Common myeloid progenitor, CD34-positive (primary cell): Measurements from ENCODE around the gene MAGI2.
"Not testable (repeated sequence)": the region's sequence is repeated elsewhere in the genome, so short reads cannot be mapped to it uniquely, and the experiment has no call there.

Experiments used
- CTCF ChIA-PET: fragments of 350-600 bp; sonication (Branson Sonifier 250); formaldehyde crosslinking; loops from one replicate; lab custom pipeline; 2021; ENCODE audit warnings: antibody characterized with exemption; lab: Charles Lee
- POLR2A ChIA-PET: fragments of 350-600 bp; sonication (Branson Sonifier 250); formaldehyde crosslinking; loops from one replicate; lab custom pipeline; 2021; ENCODE audit warnings: antibody characterized with exemption; lab: Charles Lee
- DNase-seq, 3 donors: peaks; one replicate each; pipeline versions ENCODE4 v3.0.0 to v3.0.0-alpha.2; 2013
- H3K27ac ChIP-seq, 2 experiments: 1 replicate in 1 of 2; 2 replicates in 1 of 2; pipeline ENCODE4 v1.7.0; 2013; ENCODE audit warnings: inconsistent platforms in 2 of 2, low read length in 2 of 2, mild to moderate bottlenecking in 2 of 2, low read depth in 1 of 2, moderate library complexity in 1 of 2; ENCODE audit not compliant: severe bottlenecking in 2 of 2, insufficient read depth in 1 of 2, poor library complexity in 1 of 2
- H3K27me3 ChIP-seq, 5 experiments: replicated peaks in 2 of 5; 1 replicate in 3 of 5; 2 replicates in 2 of 5; pipeline versions ENCODE4 v1.6.1 to v1.7.0; 2013; ENCODE audit warnings: low read length in 4 of 5, mild to moderate bottlenecking in 2 of 5, moderate library complexity in 2 of 5, inconsistent platforms in 1 of 5; ENCODE audit not compliant: insufficient read depth in 5 of 5, control insufficient read depth in 4 of 5
- H3K36me3 ChIP-seq, 4 experiments: 1 replicate in 2 of 4; 2 replicates in 2 of 4; pipeline versions ENCODE4 v1.6.1 to v1.7.0; 2013; ENCODE audit warnings: low read length in 3 of 4, control low read depth in 1 of 4, mild to moderate bottlenecking in 1 of 4; ENCODE audit not compliant: control insufficient read depth in 4 of 4, insufficient read depth in 4 of 4
- H3K4me1 ChIP-seq, 4 experiments: 1 replicate in 3 of 4; 2 replicates in 1 of 4; pipeline versions ENCODE4 v1.6.1 to v1.7.1; 2013; ENCODE audit warnings: low read length in 3 of 4, mild to moderate bottlenecking in 3 of 4, control low read depth in 1 of 4, inconsistent platforms in 1 of 4, moderate library complexity in 1 of 4; ENCODE audit not compliant: control insufficient read depth in 4 of 4, insufficient read depth in 4 of 4; ENCODE audit errors: control extremely low read depth in 1 of 4
- H3K4me3 ChIP-seq, 7 experiments: 1 replicate in 4 of 7; 2 replicates in 3 of 7; pipeline versions ENCODE4 v1.5.1 to v1.7.0; 2013; ENCODE audit warnings: mild to moderate bottlenecking in 7 of 7, low read length in 6 of 7, moderate library complexity in 6 of 7, inconsistent platforms in 2 of 7, low read depth in 2 of 7, control low read depth in 1 of 7; ENCODE audit not compliant: insufficient read depth in 4 of 7, control insufficient read depth in 1 of 7; ENCODE audit errors: extremely low read depth in 1 of 7
- H3K9me3 ChIP-seq, 5 experiments: 1 replicate in 4 of 5; 2 replicates in 1 of 5; pipeline versions ENCODE4 v1.6.1 to v1.7.1; 2013; ENCODE audit warnings: low read length in 4 of 5, mild to moderate bottlenecking in 2 of 5, inconsistent platforms in 1 of 5, low read depth in 1 of 5, moderate library complexity in 1 of 5; ENCODE audit not compliant: control insufficient read depth in 4 of 5, insufficient read depth in 2 of 5; ENCODE audit errors: control extremely low read depth in 1 of 5
- WGBS: methylation state at CpG from one replicate; pipeline ENCODE4 v1.1.5; 2013; ENCODE audit not compliant: insufficient coverage; 5-methylcytosine and 5-hydroxymethylcytosine counted together

MAGI2 gene

DNA sequence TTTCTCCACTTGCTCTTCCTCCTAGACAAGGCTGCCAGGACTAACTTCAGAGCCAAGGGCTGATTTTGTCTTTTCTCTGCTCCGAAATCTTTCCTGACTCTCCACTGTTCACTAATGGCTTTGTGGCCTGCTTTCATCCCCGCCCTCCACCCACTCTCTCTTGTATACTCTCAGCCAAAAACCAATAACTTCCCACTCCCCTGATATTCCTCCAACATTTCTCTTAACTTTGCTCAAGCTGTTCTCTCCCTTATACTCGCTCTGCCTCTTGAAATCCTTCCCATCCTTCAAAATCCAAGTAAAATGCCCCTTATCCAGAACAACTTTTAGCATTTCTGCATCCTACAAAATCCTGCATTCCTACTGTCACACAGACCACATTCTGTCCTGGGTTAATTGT lies 1440.1 kb downstream of the MAGI2 start:
- WGBS, result 98% methylated on average over 3 of the region's 3 CpGs
- peaks cover 0 to 8% (median 0%) of the 10 kb centered on the region in 5 experiments for H3K27me3 ChIP-seq
- H3K9me3 ChIP-seq, result no peaks in the 10 kb centered on the region
- H3K27ac ChIP-seq, result no peak overlapping the region
- H3K4me1 ChIP-seq, result peaks cover 0 to under 1% (median 0%) of the 10 kb centered on the region in 4 experiments
- DNase-seq, result no peak
- no peak overlapping the region for H3K4me3 ChIP-seq
- H3K36me3 ChIP-seq, result no peaks in the 10 kb centered on the region
- ChIA-PET CTCF (no interaction called here), POLR2A (no interaction called here)

DNA sequence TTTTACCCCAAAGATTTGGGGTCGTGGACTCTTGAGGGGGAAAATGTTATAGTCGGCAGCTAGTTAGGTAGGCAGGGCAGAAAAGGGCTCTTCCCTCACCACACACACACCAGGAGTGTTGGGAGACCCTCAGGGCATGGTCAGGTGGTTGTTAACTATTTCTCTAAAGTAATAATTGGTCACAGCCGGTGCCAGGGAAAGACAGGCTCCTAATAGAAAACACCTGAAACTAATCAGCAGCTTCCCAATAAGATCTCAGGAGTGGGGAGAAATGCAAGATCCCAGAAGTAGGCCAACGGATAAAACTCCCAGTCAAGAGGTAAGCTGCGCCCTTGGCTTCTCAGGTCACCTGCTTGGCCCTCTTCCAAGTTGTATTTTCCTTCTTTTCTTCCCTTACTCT lies 1441.8 kb downstream of the MAGI2 start:
- 100% methylated on average over 2 of the region's 5 CpGs for WGBS
- H3K27ac ChIP-seq, result no peak overlapping the region
- DNase-seq, result no peak
- H3K4me3 ChIP-seq, result no peak overlapping the region
- no peaks in the 10 kb centered on the region for H3K9me3 ChIP-seq
- H3K36me3 ChIP-seq, result no peaks in the 10 kb centered on the region
- POLR2A ChIA-PET, result no interaction called here
- CTCF ChIA-PET, result no interaction called here
- H3K27me3 ChIP-seq, result peaks cover 0 to 3% (median 0%) of the 10 kb centered on the region in 5 experiments
- H3K4me1 ChIP-seq, result no peaks in the 10 kb centered on the region

DNA sequence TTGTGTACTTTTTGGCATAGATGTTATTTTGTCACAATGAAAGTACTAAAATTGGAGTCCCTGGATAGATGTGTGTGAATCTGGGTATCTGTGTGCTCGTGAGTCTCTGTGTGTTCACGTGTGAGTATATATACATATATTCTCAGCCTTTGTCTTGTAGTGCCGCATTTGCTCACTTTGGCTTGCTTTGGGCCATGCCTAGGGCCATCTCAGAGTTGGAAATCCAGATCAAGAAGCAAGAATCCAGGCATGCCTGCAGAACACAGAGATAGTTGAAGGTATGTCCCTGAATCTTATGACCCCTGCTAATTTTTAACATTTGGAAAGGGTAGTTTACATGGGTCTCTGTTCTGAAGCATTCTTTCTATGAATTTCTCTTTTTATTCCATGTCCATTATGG lies 1446.2 kb downstream of the MAGI2 start:
- Histone ChIP-seq H3K4me3 (no peak overlapping the region), H3K9me3 (no peaks in the 10 kb centered on the region), H3K27me3 (no peaks in the 10 kb centered on the region), H3K27ac (no peak overlapping the region), H3K4me1 (no peaks in the 10 kb centered on the region), H3K36me3 (no peaks in the 10 kb centered on the region)
- CTCF ChIA-PET, result no interaction called here
- 100% methylated on average over 2 of the region's 3 CpGs for WGBS
- POLR2A ChIA-PET, result no interaction called here
- DNase-seq, result no peak

DNA sequence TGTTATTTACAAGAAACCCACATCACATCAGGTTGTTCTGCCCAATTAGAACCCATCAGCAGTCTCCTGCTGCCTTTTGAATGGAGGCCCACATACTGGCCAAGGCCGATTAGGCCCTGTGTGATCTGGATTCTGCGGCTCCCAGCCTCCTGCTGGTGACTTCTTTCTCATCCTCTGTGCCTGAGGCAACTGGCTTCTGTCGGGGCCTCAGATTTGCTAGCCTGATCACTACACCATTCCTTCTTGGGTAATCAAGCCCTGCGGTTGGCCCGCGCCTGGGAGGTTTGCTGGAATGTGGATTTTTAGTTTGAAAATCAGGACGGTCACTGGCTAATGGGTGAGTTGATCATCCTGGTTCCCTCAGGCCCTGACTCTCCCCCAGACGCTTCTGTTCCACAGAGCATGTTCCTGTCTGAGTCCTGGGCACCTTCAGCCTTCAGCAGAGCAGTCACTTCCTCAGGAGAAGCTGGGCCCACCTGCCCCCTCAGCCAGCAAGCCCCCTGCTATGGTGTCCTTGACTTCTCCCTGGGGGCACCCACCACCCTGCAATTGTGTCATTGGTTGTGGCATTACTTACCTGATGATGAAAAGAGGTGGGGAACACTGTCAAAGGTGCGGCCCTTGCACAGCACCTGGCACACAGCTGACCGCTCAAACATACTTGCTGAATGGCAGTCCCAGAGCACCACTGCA lies 1447.3 kb downstream of the MAGI2 start:
- no peaks in the 10 kb centered on the region for H3K36me3 ChIP-seq
- H3K4me1 ChIP-seq, result no peaks in the 10 kb centered on the region
- no peaks in the 10 kb centered on the region for H3K27me3 ChIP-seq
- CTCF ChIA-PET, result no interaction called here
- H3K9me3 ChIP-seq, result no peaks in the 10 kb centered on the region
- no peak for DNase-seq
- POLR2A ChIA-PET, result no interaction called here
- no peak overlapping the region for H3K27ac ChIP-seq
- WGBS, result 92% methylated on average over 5 of the region's 10 CpGs
- no peak overlapping the region for H3K4me3 ChIP-seq

DNA sequence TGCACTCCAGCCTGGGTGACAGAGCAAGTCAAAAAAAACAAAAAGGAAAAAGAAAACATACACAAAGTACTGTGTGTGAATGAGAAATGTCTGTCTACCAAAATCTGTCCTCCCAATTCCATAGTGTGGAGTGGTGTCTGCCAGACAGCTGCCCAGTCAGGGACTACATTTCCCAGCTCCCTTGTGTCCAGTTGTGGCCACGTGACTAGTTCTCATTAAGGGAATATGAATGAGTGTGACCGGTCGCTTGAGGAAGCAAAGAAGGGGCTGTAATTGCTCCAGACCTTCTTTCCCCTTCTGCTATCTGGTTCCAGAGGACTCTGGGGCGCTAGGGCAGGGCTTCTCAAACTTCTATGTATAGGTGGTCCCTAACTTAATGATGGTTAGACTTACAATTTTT lies 1450.8 kb downstream of the MAGI2 start:
- Histone ChIP-seq H3K27me3 (no peaks in the 10 kb centered on the region), H3K36me3 (no peaks in the 10 kb centered on the region), H3K27ac (no peak overlapping the region), H3K4me1 (no peaks in the 10 kb centered on the region), H3K9me3 (no peaks in the 10 kb centered on the region), H3K4me3 (no peak overlapping the region)
- POLR2A ChIA-PET, result no interaction called here
- 100% methylated on average over 1 of the region's 4 CpGs for WGBS
- DNase-seq, result no peak
- CTCF ChIA-PET, result interaction anchor here (2.0 kb wide), 1 partner anchor 18 kb away, joined by 5 read pairs; no protein-coding TSS in a partner anchor

DNA sequence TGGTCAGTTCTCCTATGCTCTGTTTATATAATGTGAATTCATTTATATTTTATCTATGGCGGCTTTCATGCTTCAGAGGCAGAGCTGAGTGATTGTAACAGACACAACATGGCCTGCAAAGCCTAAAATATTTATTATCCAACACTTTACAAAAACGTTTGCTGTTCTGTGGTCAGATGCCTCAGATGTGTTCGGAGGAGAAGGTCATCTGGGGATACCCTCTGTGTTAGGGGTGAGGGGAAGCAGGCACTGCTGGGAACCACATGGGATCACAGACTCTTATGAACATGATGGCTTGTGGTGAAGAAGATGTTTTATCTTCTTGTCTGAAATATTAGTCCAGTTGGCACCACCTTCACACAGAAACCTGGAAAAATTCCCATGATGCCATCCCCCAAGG lies 1451.4 kb downstream of the MAGI2 start:
- no peak overlapping the region for H3K4me3 ChIP-seq
- H3K27ac ChIP-seq, result no peak overlapping the region
- H3K27me3 ChIP-seq, result no peaks in the 10 kb centered on the region
- no peaks in the 10 kb centered on the region for H3K9me3 ChIP-seq
- DNase-seq, result no peak
- no peaks in the 10 kb centered on the region for H3K4me1 ChIP-seq
- H3K36me3 ChIP-seq, result no peaks in the 10 kb centered on the region
- ChIA-PET CTCF (no interaction called here), POLR2A (no interaction called here)
- no CpG with 5 or more reads among the region's 3 CpGs for WGBS

DNA sequence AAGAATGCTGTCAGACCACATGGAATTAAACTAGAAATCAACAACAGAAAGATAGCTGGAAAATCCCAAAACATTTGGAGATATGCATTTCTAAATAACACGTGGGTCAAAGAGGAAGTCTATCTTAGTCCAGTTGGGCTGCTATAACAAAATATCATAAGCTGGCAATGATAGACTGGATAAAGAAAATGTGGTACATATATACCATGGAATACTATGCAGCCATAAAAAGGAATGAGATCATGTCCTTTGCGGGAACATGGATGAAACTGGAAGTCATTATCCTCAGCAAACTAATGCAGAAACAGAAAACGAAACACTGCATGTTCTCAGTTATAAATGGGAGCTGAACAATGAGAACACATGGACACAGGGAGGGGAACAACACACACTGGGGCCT lies 1454.3 kb downstream of the MAGI2 start:
- ChIA-PET CTCF (interaction anchor here (0.7 kb wide), 1 partner anchor 20 kb away, joined by 3 read pairs; no protein-coding TSS in a partner anchor), POLR2A (interaction anchor here (0.6 kb wide), 1 partner anchor 44 kb away, joined by 3 read pairs; no protein-coding TSS in a partner anchor)
- not testable (repeated sequence) for H3K9me3 ChIP-seq, DNase-seq, H3K27ac ChIP-seq, H3K4me1 ChIP-seq, H3K36me3 ChIP-seq, H3K27me3 ChIP-seq, H3K4me3 ChIP-seq
- 100% methylated on average over 1 of the region's 3 CpGs for WGBS
